ENCODE measurements around the gene RCOR1.
"Not testable (repeated sequence)": the region's sequence is repeated elsewhere in the genome, so short reads cannot be mapped to it uniquely, and the experiment has no call there.

The RCOR1 gene

GRCh38 chr14:102752239-102752847, 159.9 kb downstream of the RCOR1 start:
- DNase-seq, result no peak

DNA sequence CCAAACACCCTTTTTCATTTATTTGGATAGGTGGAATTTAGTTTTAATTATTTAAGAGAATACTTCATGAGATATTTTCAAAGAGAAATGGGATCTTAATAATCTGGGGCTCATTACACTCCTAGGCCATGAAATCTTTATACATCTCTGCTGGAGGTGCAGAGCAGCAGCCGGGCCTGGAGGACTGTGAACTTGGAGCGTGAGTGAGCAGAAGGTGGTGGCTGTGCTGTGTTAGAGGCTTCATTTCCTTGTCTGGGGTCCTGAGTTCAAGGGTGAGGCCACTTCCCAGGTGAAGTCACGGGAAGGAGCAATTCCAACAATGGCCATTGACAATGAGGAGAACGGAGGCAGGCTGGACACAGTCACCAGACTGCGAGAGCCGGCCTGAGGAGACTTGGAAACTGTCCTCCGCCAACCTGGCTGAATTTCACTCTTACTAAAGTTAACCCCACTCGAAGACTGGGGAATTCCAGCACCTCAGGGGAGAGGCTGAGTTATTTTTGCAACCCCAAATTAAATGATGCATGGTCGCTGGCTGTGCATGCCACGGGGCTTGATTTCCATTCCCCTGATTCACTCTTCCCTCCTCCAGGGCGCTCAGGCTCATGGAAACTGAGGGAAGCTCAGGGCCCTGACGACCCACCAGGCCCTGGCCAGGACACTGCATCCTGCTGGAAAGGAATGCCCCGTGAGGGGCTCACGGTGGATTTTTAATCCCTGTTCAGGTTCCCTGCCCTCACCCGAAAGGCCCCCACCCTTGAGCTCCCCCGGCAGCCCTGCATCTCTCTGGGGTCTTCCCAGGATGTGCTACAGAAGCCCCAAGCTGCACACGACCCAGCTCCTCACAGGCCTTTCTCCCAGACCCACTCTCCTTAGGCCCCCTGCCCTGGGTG, 162.2 kb downstream of the RCOR1 start:
- DNase-seq, result no peak

GRCh38 chr14:102757646-102758045, 165.2 kb downstream of the RCOR1 start:
- no peak for DNase-seq

DNA sequence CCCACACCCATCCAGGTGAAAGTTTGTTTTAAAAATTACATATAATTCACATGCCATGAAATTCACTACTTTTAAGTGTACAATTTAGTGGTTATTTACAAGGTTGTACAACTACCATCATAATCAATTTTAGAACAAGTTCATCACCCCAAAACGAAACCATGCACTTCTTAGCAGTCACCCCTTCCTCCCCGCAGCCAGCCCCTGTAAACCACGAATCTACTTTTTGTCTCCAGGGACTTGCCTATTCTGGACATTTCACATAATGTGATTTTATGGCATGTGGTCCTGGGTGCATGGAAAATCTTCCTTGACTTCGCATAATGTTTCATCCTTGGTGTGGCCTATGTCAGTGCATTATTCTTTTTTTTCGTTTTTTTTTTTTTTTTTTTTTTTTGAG, 165.6 kb downstream of the RCOR1 start:
- DNase-seq, result no peak

DNA sequence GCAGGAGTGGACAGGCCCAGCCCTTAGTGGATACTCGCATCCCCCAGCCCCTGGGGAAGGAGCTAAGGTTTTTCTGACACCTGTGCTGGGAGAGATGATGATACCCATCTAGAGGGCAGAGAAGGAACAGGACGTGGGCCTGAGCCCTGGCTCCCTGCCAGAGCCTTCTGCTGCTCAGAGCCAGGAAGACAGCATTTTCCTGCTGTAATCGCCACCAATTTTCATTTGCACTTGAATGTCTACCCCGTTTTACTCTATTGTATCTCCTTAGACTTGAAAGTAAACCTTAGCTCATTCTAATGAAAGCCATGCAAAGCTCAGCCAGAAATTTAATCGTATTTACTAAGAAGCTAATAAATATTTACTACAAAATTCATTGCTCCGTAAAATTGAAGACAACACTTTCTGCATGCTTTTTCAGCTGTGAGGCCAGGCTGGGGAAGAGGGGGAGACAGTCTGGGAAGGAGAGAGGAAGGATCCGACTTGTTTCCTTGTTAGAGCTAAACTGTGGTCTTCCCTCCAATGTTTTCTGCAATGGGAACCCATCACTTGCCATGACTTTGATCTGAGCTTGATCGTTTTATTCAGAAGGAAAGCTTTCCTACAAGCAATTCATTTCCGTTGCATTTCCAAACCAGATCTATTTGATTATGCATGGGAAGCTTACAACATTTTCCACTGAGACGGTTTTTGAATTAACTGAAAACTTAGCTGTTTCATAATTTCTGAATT, 167.2 kb downstream of the RCOR1 start:
- no peak for DNase-seq

- DNase-seq, result no peak
Measured at GRCh38 chr14:102760496-102761193, 168.2 kb downstream of the RCOR1 start.

GRCh38 chr14:102761206-102761605, 168.8 kb downstream of the RCOR1 start:
- no peak for DNase-seq

GRCh38 chr14:102764220-102764671, 171.8 kb downstream of the RCOR1 start:
- no peak for DNase-seq

- not testable (repeated sequence) for DNase-seq
Measured at GRCh38 chr14:102765770-102766169, 173.3 kb downstream of the RCOR1 start.

DNA sequence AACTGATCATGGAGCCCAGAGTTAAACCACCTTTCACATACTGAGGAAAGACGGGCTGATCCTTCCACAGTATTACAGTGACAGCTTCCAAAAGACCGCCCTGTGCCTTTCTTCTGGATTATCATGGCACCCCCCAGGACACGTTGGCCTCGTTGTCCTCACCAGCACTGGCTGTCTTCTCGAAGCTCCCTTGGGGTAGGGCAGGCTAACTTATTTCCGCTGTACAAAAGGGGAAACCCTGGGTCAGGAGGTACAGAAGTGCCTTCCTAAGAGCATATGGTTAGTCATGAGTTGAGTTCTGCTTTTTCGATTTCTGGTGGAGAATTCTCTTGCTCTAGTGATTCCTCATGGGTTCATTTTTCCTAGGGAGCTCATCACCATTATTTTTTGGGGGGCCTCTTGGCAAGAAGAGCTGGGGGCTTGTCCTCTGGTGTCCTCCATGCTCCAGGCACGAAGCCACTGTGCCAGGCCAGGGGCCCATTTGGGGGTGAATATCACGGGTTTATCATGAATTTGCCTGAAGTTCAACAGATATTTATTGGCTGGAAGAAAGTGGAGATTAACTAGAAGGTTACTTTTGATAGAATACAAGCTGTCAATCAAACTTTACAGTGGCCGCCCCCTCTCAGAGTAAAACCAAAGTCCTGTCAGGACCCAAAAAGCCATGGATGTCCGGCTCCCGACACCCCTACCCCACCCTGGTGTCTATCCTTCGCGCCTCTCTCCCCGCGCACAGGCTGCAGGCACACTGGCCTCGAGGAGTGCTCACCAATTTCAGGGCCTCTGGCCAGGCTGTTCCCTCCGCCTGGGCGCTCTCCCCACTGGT, 176.0 kb downstream of the RCOR1 start:
- DNase-seq, result no peak

DNA sequence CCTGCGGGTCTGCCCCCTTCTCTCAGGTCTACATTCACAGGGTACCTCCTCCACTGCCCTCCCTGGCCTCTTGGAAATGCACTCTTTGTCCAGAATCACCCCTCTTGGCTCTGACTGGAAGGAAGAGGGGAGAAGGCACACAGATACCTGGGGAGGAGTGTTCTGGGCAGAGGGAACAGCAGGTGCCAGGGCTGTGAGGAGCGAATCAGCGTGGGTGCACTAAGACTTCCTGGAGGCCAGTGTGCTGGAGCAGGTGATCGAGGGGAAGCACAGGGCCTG, 176.5 kb downstream of the RCOR1 start:
- no peak for DNase-seq

DNA sequence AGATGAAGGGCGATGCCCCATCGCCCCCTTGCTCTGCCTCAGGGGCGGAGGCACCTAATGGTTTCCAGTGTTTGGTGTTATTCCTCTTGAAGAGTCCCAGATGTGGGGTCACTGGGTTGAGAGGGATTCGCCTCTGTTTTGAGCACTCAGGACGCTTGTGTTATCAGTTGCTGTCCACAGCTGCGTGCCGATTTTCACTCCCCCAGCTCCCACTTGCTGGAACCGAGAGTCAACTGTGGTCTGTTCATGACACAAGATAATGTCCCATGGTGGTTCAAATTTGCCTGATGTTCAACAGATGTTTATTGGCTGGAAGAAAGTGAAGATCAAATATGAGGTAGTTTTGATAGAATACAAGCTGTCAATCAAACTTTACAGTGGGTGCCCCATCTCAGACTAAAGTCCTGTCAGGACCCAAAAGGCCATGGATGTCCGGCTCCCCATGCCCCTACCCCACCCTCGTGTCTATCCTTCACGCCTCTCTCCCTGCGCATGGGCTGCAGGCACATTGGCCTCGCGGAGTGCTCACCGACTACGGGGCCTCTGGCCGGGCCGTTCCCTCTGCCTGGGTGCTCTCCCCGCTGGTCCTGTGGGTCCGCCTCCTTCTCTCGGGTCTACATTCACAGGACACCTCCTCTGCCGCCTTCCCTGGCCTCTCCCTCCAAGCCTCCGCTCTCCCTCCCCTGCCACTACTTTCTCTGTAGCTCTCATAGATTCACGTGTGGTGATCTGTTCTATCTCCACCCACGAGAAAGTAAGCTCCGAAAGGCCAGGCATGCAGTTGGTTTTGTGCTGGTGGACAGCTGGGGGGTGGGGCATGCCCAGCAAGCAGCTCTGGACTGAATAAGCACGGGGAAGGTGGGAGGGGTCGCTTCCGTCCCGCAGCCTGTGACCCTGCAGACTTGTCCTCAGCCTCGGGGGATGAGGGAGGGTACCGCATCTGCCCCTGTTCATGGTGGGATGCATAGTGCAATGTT, 178.0 kb downstream of the RCOR1 start:
- DNase-seq, result no peak

- DNase-seq, result no peak
Measured at GRCh38 chr14:102771144-102771543, 178.7 kb downstream of the RCOR1 start.

DNA sequence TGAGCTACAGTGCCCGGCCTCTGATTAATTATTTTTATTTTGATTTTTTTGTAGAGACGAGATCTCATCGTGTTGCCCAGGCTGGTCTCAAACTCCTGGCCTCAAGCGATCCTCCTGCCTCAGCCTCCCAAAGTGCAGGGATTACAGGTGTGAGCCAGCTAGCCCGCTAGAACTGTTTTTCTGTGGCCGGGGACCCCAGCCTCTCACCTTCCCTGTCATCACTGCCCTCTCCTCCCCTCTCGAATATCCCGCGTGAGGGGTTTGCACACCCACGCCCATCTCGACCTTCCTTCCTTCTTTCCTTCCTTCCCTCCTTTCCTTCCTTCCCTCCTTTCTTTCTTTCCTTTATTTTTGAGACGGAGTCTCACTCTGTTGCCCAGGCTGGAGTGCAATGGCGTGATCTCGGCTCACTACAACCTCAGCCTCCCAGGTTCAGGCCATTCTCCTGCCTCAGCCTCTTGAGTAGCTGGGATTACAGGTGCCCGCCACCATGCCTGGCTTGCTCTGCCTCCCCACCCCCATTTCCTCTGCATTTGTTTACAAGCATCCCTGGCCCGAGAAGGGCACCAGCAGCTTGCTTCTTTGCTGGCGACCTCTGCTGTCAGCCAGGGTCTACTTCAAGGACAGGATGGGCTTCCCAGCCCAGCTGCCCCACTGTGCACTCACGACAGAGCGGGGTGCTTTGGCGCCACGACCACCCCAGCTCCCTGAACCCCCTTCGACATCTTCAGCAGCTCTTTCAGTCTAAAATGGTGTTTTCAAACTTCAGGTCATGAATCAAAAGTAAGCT, 180.5 kb downstream of the RCOR1 start:
- no peak for DNase-seq

DNA sequence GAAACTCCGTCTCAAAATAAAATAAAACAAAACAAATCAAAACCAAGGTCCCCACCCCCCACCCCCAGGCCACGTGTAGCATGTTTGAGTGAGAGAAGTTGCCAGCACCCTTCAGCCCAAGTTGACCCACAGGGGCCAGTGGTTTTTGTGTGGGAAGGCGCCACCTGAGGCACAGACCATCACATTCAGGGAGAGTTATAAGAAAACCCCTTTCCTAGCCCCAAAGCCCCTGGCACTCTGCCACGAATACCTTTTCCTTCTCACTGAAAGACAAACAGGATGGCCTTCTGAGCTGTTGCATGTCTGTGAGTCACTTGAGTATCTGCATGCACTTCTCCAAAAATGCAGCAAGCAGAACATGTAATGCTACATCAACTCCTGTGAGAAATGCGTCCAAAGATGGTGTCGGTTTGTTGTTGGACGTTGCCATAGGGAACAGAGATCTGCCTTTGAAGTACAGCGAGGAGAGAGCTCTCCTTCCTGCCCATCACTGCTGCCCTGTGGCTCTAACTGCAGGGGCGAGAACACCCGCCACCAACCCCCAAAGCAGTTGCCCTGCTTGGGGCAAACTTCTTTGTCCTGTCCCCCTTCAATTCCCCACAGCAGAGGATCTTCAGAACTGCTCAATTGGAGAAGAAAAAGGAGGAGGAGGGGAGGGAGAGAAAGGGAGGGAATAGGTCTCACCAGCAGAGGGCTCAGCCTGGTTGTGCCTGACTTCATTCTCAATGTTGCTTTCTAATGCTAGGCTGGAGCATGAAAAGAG, 182.1 kb downstream of the RCOR1 start:
- peak; percentile 72 for DNase-seq

DNA sequence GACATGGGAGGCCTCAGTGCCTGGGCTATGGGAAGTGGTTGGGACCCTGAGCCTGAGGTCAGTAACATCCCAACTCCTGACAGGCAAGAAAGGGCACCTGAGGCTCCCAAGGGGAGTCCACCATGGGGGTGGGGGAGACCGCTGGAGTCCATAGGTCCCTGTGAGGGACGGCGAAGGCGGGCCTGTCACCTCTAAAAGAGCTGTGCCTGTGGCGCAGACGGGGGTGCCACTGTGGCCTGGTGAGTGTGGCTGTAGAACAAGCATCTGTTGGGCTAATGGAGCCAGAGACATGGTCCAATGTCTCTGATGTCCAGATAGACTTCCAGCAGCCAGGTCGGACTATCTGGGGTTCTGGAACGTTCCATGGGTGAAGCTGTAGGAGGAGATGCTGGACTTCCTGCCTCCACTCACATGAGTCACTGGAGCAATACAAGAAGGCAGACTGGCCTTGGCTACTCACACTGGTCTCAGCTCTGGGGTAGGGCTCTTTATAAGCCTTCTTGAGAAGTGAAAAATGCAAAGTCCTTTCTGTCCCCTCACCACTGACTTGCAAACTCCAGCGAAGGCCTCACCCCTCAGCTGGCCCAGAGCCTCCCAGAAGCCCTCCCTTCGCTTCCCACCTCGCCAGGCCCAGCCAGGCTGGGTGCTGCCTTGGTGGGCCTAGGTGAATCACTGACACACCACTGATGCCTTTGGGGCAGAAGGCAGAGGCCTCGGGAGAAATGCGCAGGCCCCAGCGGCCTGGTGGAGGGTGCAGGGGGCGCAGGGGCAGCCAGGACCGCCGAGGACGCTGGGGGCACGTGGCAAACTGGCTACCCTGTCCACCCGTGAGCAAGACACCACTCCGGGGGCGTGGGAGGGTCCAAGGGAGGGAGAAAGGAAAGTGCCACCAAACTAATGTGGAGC, 183.7 kb downstream of the RCOR1 start:
- DNase-seq, result peak; percentile 63

DNA sequence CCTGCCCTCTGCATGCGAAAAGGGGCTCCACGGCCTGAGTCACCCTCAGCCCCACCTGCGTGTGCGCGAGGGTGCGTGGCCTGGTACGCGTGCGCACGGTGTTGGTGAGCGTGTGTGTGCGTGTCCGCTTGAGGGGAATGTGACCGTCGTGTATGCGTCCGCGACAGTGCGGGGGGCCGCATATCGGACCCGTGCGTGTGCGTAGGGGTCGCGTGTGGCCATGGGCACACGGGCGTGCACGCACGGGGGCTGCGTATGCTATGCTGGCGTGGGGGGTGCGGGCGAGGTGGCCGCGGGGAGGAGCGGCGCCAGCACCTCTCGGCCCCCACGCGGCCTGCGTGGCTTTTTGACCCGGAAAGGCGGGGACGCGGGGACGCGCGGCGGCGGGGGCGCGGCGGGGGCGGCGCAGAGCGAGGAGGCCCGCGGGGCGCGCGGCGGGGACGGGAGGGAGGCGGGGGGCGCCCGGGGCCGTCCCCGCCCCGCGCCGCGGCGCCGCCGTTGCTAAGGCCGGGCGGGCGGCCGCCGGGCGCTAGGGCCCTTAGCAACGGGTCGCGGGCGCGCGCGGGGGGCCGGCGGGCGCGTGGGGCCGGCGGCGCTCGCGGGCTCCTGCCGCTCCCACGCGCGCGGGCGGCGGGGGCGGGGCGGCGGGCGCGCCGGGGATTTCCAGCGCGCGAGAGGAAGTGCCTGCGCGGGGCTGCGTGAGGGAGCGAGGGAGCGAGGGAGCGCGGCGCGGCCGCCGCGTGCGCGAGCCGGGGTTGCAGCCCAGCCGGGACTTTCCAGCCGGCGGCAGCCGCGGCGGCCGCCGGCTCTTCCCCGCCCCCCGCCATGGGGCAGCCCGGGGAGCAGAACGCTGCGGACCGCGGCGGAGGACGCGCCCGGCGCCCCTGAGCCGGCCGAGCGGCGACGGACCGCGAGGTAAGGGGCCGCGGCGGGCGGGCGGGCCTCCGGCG, 184.6 kb downstream of the RCOR1 start, which contains the start of gene TRAF3:
Gene TRAF3 (plus strand): TSS at position 689 of the 950 bp plus-strand sequence. CDS start 92,753 bp downstream, outside the sequence.
- DNase-seq, result peak; percentile 75

All from fibroblast of skin of abdomen (primary cell).